IMR-90 (cell line): Measurements from ENCODE around the gene OAS3. TPM values are rescaled to one million over a fixed set of nuclear protein-coding genes. Genes with fewer than 3 reads are reported as not detected.
A peak's percentile ranks its signal among the peaks of the same experiment; 100 is the strongest.

Experiments used
- ATAC-seq: fragments of 200-7000 bp; cut with Tn5 transposase; 2 replicates; pipeline ENCODE4 v1.9.1; 2020; ENCODE audit warnings: low read depth, mild to moderate bottlenecking, moderate library complexity
- BruUV-seq: library from RNA; stranded (reverse); fragments of 400-500 nt; replicated peaks from 2 replicates; lab custom pipeline; 2021; lab: Mats Ljungman, UMichigan
- CTCF ChIA-PET: fragments of 300-600 bp; formaldehyde crosslinking; extraction: SDS; loops from one replicate; lab custom pipeline; 2021; ENCODE audit warnings: antibody characterized with exemption; lab: Yijun Ruan, JAX
- POLR2A ChIA-PET: fragments of 300-600 bp; sonication (Branson Sonifier 250); formaldehyde crosslinking; loops from one replicate; lab custom pipeline; 2022; ENCODE audit warnings: antibody characterized with exemption; ENCODE audit not compliant: unreplicated experiment; lab: Charles Lee
- DNase-seq: peaks from one replicate; pipeline ENCODE4 v3.0.0; 2013
- H2AFZ ChIP-seq: replicated peaks from 2 replicates; pipeline ENCODE3; 2013; ENCODE audit warnings: low read length, mild to moderate bottlenecking; ENCODE audit not compliant: poor library complexity
- H2AK5ac ChIP-seq: 2 replicates; pipeline ENCODE4 v1.6.1; 2013; ENCODE audit warnings: low read depth, low read length, inconsistent platforms
- H2AK9ac ChIP-seq: replicated peaks from 2 replicates; pipeline ENCODE3; 2013; ENCODE audit warnings: mild to moderate bottlenecking, low read depth, low read length, moderate library complexity; ENCODE audit not compliant: poor library complexity
- H2BK120ac ChIP-seq: 2 replicates; pipeline ENCODE4 v1.6.1; 2013; ENCODE audit warnings: low read depth, low read length, inconsistent platforms
- H2BK15ac ChIP-seq: 3 replicates; pipeline ENCODE4 v1.6.1; 2013; ENCODE audit warnings: low read depth, low read length, inconsistent platforms
- H2BK20ac ChIP-seq: 2 replicates; pipeline ENCODE4 v1.6.1; 2013; ENCODE audit warnings: low read depth, mild to moderate bottlenecking, inconsistent platforms, low read length, moderate library complexity
- H2BK5ac ChIP-seq: 2 replicates; pipeline ENCODE4 v1.6.1; 2013; ENCODE audit warnings: mild to moderate bottlenecking, low read depth, low read length, inconsistent platforms; ENCODE audit not compliant: poor library complexity, severe bottlenecking
- H3K14ac ChIP-seq: replicated peaks from 2 replicates; pipeline ENCODE4 v1.6.1; 2013; ENCODE audit warnings: low read depth, low read length, inconsistent platforms
- H3K18ac ChIP-seq: 2 replicates; pipeline ENCODE4 v1.6.1; 2013; ENCODE audit warnings: low read depth, low read length, control low read depth
- H3K23ac ChIP-seq: 2 replicates; pipeline ENCODE4 v1.6.1; 2013; ENCODE audit warnings: low read depth, low read length, inconsistent platforms
- H3K27ac ChIP-seq: 2 replicates; pipeline ENCODE4 v1.5.1; 2013; ENCODE audit warnings: mild to moderate bottlenecking, control low read depth, low read length; ENCODE audit not compliant: insufficient read depth
- H3K27me3 ChIP-seq: 2 replicates; pipeline ENCODE4 v1.6.1; 2013; ENCODE audit warnings: low read length; ENCODE audit not compliant: control insufficient read depth, insufficient read depth
- H3K36me3 ChIP-seq: 2 replicates; pipeline ENCODE4 v1.6.1; 2013; ENCODE audit warnings: low read length, mixed read lengths; ENCODE audit not compliant: control insufficient read depth, insufficient read depth
- H3K4ac ChIP-seq: 2 replicates; pipeline ENCODE4 v1.6.1; 2013; ENCODE audit warnings: low read depth, low read length, inconsistent platforms
- H3K4me1 ChIP-seq: 2 replicates; pipeline ENCODE4 v1.6.1; 2013; ENCODE audit warnings: low read length, mixed read lengths; ENCODE audit not compliant: control insufficient read depth, insufficient read depth
- H3K4me2 ChIP-seq: 2 replicates; pipeline ENCODE4 v1.6.1; 2013; ENCODE audit warnings: low read depth, mild to moderate bottlenecking, control low read depth, low read length, moderate library complexity
- H3K4me3 ChIP-seq: 2 replicates; pipeline ENCODE4 v1.5.1; 2013; ENCODE audit warnings: low read depth, mild to moderate bottlenecking, control low read depth, low read length, moderate library complexity; ENCODE audit not compliant: insufficient read depth
- H3K56ac ChIP-seq: 2 replicates; pipeline ENCODE4 v1.6.1; 2013; ENCODE audit warnings: low read length, inconsistent platforms; ENCODE audit not compliant: insufficient read depth; ENCODE audit errors: extremely low read depth
- H3K79me1 ChIP-seq, 2 experiments: 2 replicates each; pipeline ENCODE4 v1.6.1; 2013; ENCODE audit warnings: low read length in 2 of 2, inconsistent platforms in 1 of 2, low read depth in 1 of 2
- H3K9ac ChIP-seq: 2 replicates; pipeline ENCODE4 v1.6.1; 2013; ENCODE audit warnings: low read depth, low read length, control low read depth
- H3K9me1 ChIP-seq: 2 replicates; pipeline ENCODE4 v1.6.1; 2013; ENCODE audit warnings: low read length, inconsistent platforms; ENCODE audit not compliant: insufficient read depth
- H3K9me3 ChIP-seq: 2 replicates; pipeline ENCODE4 v1.6.1; 2013; ENCODE audit warnings: low read length; ENCODE audit not compliant: control insufficient read depth, insufficient read depth
- H4K20me1 ChIP-seq: 2 replicates; pipeline ENCODE4 v1.6.1; 2013; ENCODE audit warnings: low read length, inconsistent platforms; ENCODE audit not compliant: insufficient read depth
- H4K5ac ChIP-seq: 2 replicates; pipeline ENCODE4 v1.6.1; 2013; ENCODE audit warnings: mild to moderate bottlenecking, low read depth, low read length, control low read depth
- H4K8ac ChIP-seq, 2 experiments: 2 replicates each; pipeline ENCODE4 v1.6.1; 2013; ENCODE audit warnings: low read depth in 2 of 2, low read length in 2 of 2, control low read depth in 1 of 2, inconsistent platforms in 1 of 2
- H4K91ac ChIP-seq: 2 replicates; pipeline ENCODE4 v1.6.1; 2013; ENCODE audit warnings: low read depth, low read length, inconsistent platforms; ENCODE audit not compliant: insufficient read depth
- CTCF ChIP-seq: conservative IDR thresholded peaks from 2 replicates; pipeline ENCODE4 v1.5.1; 2012; ENCODE audit warnings: mild to moderate bottlenecking, low read depth, low read length, improper control_type of control experiment
- ELK1 ChIP-seq: fragments of 150-350 bp; IDR thresholded peaks from 2 replicates; pipeline ENCODE4 v1.6.1; 2016; ENCODE audit warnings: low read depth, mild to moderate bottlenecking, low read length, moderate library complexity, borderline replicate concordance
- WGBS, 2 experiments: methylation state at CpG; one replicate each; pipeline versions ENCODE4 v1.1.5 to v1.1.7; 2013; ENCODE audit warnings: missing lambda C conversion rate in 2 of 2; ENCODE audit not compliant: insufficient read length in 1 of 2; ENCODE audit errors: extremely low coverage in 2 of 2; 5-methylcytosine and 5-hydroxymethylcytosine counted together
- dilution Hi-C: fragments of 300-500 bp; cut with HindIII; formaldehyde crosslinking; loops from one replicate; pipeline ENCODE4 v1.14.3; 2018; ENCODE audit warnings: low sequenced_read_pairs; ENCODE audit not compliant: unreplicated experiment
- in situ Hi-C: fragments of 300-500 bp; cut with MboI; formaldehyde crosslinking; loops from 3 replicates; pipeline ENCODE4 v1.14.3; 2019; ENCODE audit warnings: low sequenced_read_pairs, inconsistent platforms, mixed read lengths
- intact Hi-C: fragments of 100-400 bp; cut with micrococcal nuclease; formaldehyde crosslinking; loops from 2 replicates; pipeline ENCODE4 v1.10.0; 2022
- polyA plus RNA-seq, 3 experiments: library from polyadenylated mRNA; depleted of rRNA; stranded (reverse); fragments of >200 nt; gene quantifications; 2 replicates each; pipeline ENCODE4 v1.2.3, GENCODE V29; 2012; ENCODE audit warnings: low replicate concordance in 1 of 3
- total RNA-seq: library from RNA; depleted of rRNA; stranded (reverse); fragments of >200 nt; gene quantifications from 2 replicates; pipeline ENCODE4 v1.2.3, GENCODE V29; 2012

The OAS3 gene
- total and polyA plus RNA-seq, 2 of the 4 experiments (the other 2 are of a cell fraction) = 4.1 to 7.8 TPM

DNA sequence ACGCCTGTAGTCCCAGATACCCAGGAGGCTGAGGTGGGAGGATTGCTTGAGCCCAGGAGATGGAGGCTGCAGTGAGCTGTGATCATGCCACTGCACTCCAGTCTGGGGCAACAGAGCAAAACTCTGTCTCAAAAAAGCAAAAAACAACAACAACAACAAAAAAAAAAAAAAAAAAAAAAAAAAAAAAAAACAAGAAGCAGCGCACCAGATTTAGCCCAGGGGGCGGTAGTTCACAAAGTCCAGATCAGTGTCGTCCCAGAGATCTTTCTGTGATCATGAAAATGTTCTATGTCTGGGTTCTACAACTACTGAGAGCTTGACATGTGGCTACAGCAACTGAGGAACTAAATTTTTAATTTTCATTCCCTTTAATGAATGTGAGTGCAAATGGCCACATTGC is 67.5 kb downstream of the OAS3 start:
- POLR2A ChIA-PET = no interaction called here
- no peak overlapping the region for H3K9ac ChIP-seq
- no peak overlapping the region for H3K14ac ChIP-seq
- H2BK5ac ChIP-seq = no peak overlapping the region
- H3K9me3 ChIP-seq = no peaks in the 10 kb centered on the region
- H4K20me1 ChIP-seq = no peaks in the 10 kb centered on the region
- H2BK20ac ChIP-seq = no peak overlapping the region
- TF ChIP-seq ELK1 = no peak
- peak; percentile 11; the same call in 1 of the 2 replicates for TF ChIP-seq CTCF
- H4K91ac ChIP-seq = no peak overlapping the region
- ATAC-seq (no peak), DNase-seq (no peak)
- H4K8ac ChIP-seq = no peak overlapping the region
- no peak overlapping the region for H3K56ac ChIP-seq
- no peak overlapping the region for H3K4me2 ChIP-seq
- H2AFZ ChIP-seq = no peak overlapping the region
- in situ Hi-C loops = no loop called here
- no CpG with 5 or more reads among the region's 4 CpGs for WGBS, 2 experiments
- no peak overlapping the region for H2BK15ac ChIP-seq
- no peak overlapping the region for H2AK9ac ChIP-seq
- dilution Hi-C loops = no loop called here
- H3K36me3 ChIP-seq = no peaks in the 10 kb centered on the region
- no TSS peak for BruUV-seq
- H3K18ac ChIP-seq = no peak overlapping the region
- no peak overlapping the region for H3K4ac ChIP-seq
- no peak overlapping the region for H3K23ac ChIP-seq
- H3K9me1 ChIP-seq = no peaks in the 10 kb centered on the region
- no peak overlapping the region for H2BK120ac ChIP-seq
- intact Hi-C loops = no loop called here
- no peaks in the 10 kb centered on the region; the same call in 1 of the 2 replicates for H3K27me3 ChIP-seq
- no peak overlapping the region for H2AK5ac ChIP-seq
- no peaks in the 10 kb centered on the region for H3K4me1 ChIP-seq
- no peaks in the 10 kb centered on the region for H3K79me1 ChIP-seq
- H4K5ac ChIP-seq = no peak overlapping the region
- CTCF ChIA-PET = interaction anchor here (2.3 kb wide), 1 partner anchor 13 kb away, joined by 6 read pairs; no protein-coding TSS in a partner anchor
- H3K27ac ChIP-seq = no peak overlapping the region
- H3K4me3 ChIP-seq = no peak overlapping the region
